NT2/D1 (cell line): Measurements from ENCODE around the gene OGFOD2.

Experiments
- DNase-seq: peaks from one replicate; pipeline ENCODE4 v3.0.0-alpha.2; 2011; ENCODE audit warnings: low read depth, low spot score
- H3K27me3 ChIP-seq: 2 replicates; pipeline ENCODE4 v1.6.0; 2011; ENCODE audit warnings: mild to moderate bottlenecking; ENCODE audit not compliant: insufficient read length, insufficient read depth
- H3K36me3 ChIP-seq: 2 replicates; pipeline ENCODE4 v1.6.1; 2011; ENCODE audit warnings: mild to moderate bottlenecking, low read length, mixed read lengths; ENCODE audit not compliant: insufficient read depth, insufficient read length
- H3K4me1 ChIP-seq: 2 replicates; pipeline ENCODE4 v1.5.1; 2011; ENCODE audit not compliant: insufficient read depth, insufficient read length
- H3K4me3 ChIP-seq: 2 replicates; pipeline ENCODE4 v1.5.1; 2011; ENCODE audit warnings: low read depth; ENCODE audit not compliant: insufficient read length
- H3K9ac ChIP-seq: 2 replicates; pipeline ENCODE4 v1.6.0; 2011; ENCODE audit warnings: low read depth; ENCODE audit not compliant: insufficient read length
- H3K9me3 ChIP-seq: 2 replicates; pipeline ENCODE4 v1.5.1; 2011; ENCODE audit warnings: mild to moderate bottlenecking, low read length; ENCODE audit not compliant: insufficient read depth
- SUZ12 ChIP-seq: IDR thresholded peaks from 2 replicates; pipeline ENCODE4 v1.6.1; 2011; ENCODE audit not compliant: insufficient read length, insufficient read depth; ENCODE audit errors: extremely low read depth
- YY1 ChIP-seq: IDR thresholded peaks from 2 replicates; pipeline ENCODE4 v1.6.1; 2011; ENCODE audit not compliant: insufficient read length, insufficient read depth
- ZNF274 ChIP-seq: IDR thresholded peaks from 2 replicates; pipeline ENCODE4 v1.6.1; 2011; ENCODE audit warnings: mild to moderate bottlenecking, low read depth, low read length

Gene OGFOD2

GRCh38 chr12:123026094-123026853 lies 51.2 kb downstream of the OGFOD2 start:
- no peaks in the 10 kb centered on the region for H3K9me3 ChIP-seq
- TF ChIP-seq YY1, result no peak
- no peak for TF ChIP-seq SUZ12
- TF ChIP-seq ZNF274, result no peak
- no peak overlapping the region for H3K4me3 ChIP-seq
- no peak for DNase-seq
- H3K36me3 ChIP-seq, result peaks cover 11% of the 10 kb centered on the region
- H3K4me1 ChIP-seq, result peaks cover 5% of the 10 kb centered on the region
- H3K27me3 ChIP-seq, result no peaks in the 10 kb centered on the region
- no peak overlapping the region for H3K9ac ChIP-seq

- no peak for DNase-seq
- Histone ChIP-seq H3K36me3 (peaks cover 15% of the 10 kb centered on the region), H3K9ac (no peak overlapping the region), H3K4me3 (no peak overlapping the region), H3K27me3 (no peaks in the 10 kb centered on the region), H3K9me3 (no peaks in the 10 kb centered on the region), H3K4me1 (peaks cover 4% of the 10 kb centered on the region)
- no peak for TF ChIP-seq ZNF274
- TF ChIP-seq SUZ12, result no peak
- TF ChIP-seq YY1, result no peak
Observed at GRCh38 chr12:123027726-123028445, 52.8 kb downstream of the OGFOD2 start.

DNA sequence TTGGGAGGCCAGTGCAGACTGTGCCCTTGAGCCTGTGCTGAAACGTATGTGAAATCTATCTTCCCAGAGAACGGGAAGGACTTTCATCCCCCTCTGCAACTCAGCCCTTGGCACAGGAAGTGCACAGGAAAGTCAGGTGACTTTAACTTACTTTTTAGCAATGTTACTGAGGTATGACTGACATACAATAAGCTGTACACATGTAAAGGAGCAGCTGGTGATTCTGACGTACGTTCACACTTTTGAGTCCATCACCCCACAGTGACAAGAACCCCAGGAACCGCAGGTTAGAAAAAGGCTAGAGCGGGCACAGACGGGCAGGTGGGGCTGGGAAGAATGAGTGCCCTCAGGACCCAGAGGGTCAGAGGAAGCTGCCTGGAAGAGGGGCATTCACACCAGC lies 53.4 kb downstream of the OGFOD2 start:
- Histone ChIP-seq H3K36me3 (peaks cover 21% of the 10 kb centered on the region), H3K4me1 (no peaks in the 10 kb centered on the region), H3K9ac (no peak overlapping the region), H3K4me3 (no peak overlapping the region), H3K27me3 (no peaks in the 10 kb centered on the region), H3K9me3 (no peaks in the 10 kb centered on the region)
- TF ChIP-seq YY1 (no peak), ZNF274 (no peak), SUZ12 (no peak)
- no peak for DNase-seq

DNA sequence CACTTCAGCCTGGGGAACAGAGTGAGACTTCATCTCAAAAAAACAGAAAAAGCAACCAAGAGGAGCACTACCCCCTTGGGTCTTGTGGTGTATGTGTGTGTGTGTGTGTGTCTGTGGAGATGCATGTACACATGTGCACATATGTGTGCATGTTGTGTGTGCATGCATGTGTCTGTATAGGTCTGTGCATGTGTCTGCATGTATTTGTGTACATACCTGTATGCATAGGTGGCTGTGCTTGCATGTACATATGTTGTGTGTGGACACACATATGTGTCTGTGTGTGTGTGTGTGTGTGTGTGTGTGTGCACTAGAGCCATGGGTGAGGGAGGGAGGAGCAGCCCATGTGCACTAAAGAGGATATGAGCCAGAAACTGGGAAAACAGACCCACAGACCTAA lies 54.5 kb downstream of the OGFOD2 start:
- DNase-seq, result no peak
- TF ChIP-seq SUZ12 (no peak), YY1 (no peak), ZNF274 (no peak)
- Histone ChIP-seq H3K4me1 (no peaks in the 10 kb centered on the region), H3K9ac (no peak overlapping the region), H3K9me3 (no peaks in the 10 kb centered on the region), H3K27me3 (no peaks in the 10 kb centered on the region), H3K36me3 (peaks cover 28% of the 10 kb centered on the region), H3K4me3 (no peak overlapping the region)
